ENCODE measurements around the gene ELOVL4. TPM values are rescaled to one million over a fixed set of nuclear protein-coding genes. Genes with fewer than 3 reads are reported as not detected.

ELOVL4 gene
- total and polyA plus RNA-seq, 2 donors from 2014 or later, result 0.38 to 2.1 TPM

GRCh38 chr6:79954849-79955248, 7.5 kb upstream of the ELOVL4 start:
- Histone ChIP-seq H3K27ac (ENCODE audit: low read depth in 2 of 2, low read length in 2 of 2) (no peak overlapping the region), H3K4me1 (ENCODE audit: control insufficient read depth in 2 of 3, insufficient read depth in 2 of 3, low read depth in 1 of 3, low read length in 3 of 3) (no peaks in the 10 kb centered on the region), H3K4me3 (ENCODE audit: low read length in 3 of 3) (no peak overlapping the region), H3K9ac (ENCODE audit: low read length in 3 of 3) (no peak overlapping the region), H3K27me3 (ENCODE audit: control insufficient read depth, insufficient read depth, low read length) (no peaks in the 10 kb centered on the region), H3K36me3 (ENCODE audit: control insufficient read depth in 2 of 3, insufficient read depth in 3 of 3, low read length in 3 of 3) (no peaks in the 10 kb centered on the region), H3K9me3 (ENCODE audit: control insufficient read depth in 2 of 3, insufficient read depth in 1 of 3, low read length in 3 of 3) (no peaks in the 10 kb centered on the region)
- FAIRE-seq, result no peak
- TF ChIP-seq CTCF (IDR thresholded peaks at IDR 0.05; ENCODE audit: borderline replicate concordance, extremely low read depth, insufficient read depth), result no peak
- intact Hi-C loops (cut with DNase I), result no loop called here
- DNase-seq, result no peak

GRCh38 chr6:79949233-79949632, 1.9 kb upstream of the ELOVL4 start:
- Histone ChIP-seq H3K27me3 (ENCODE audit: control insufficient read depth, insufficient read depth, low read length) (no peaks in the 10 kb centered on the region), H3K9ac (ENCODE audit: low read length in 3 of 3) (no peak overlapping the region), H3K4me1 (ENCODE audit: control insufficient read depth in 2 of 3, insufficient read depth in 2 of 3, low read depth in 1 of 3, low read length in 3 of 3) (peaks cover 0 to 6% (median 4%) of the 10 kb centered on the region in 3 donors), H3K9me3 (ENCODE audit: control insufficient read depth in 2 of 3, insufficient read depth in 1 of 3, low read length in 3 of 3) (no peaks in the 10 kb centered on the region), H3K4me3 (ENCODE audit: low read length in 3 of 3) (no peak overlapping the region), H3K27ac (ENCODE audit: low read depth in 2 of 2, low read length in 2 of 2) (no peak overlapping the region), H3K36me3 (ENCODE audit: control insufficient read depth in 2 of 3, insufficient read depth in 3 of 3, low read length in 3 of 3) (no peaks in the 10 kb centered on the region)
- TF ChIP-seq CTCF (IDR thresholded peaks at IDR 0.05; ENCODE audit: borderline replicate concordance, extremely low read depth, insufficient read depth), result peak; percentile 54
- DNase-seq (peak in 4 of 5 donors; percentile 39 to 73 (median 57)), FAIRE-seq (peak; percentile 45)
- intact Hi-C loops (cut with DNase I), result no loop called here

GRCh38 chr6:79946272-79947190, 822 bp downstream of the ELOVL4 start:
- Histone ChIP-seq H3K27me3 (ENCODE audit: control insufficient read depth, insufficient read depth, low read length) (no peaks in the 10 kb centered on the region), H3K27ac (ENCODE audit: low read depth in 2 of 2, low read length in 2 of 2) (no peak overlapping the region)

More at GRCh38 chr6:79946272-79947190, 822 bp downstream of the ELOVL4 start:
- no peaks in the 10 kb centered on the region for H3K9me3 ChIP-seq (ENCODE audit: control insufficient read depth in 2 of 3, insufficient read depth in 1 of 3, low read length in 3 of 3)
- no peak overlapping the region for H3K9ac ChIP-seq (ENCODE audit: low read length in 3 of 3)
- H3K4me1 ChIP-seq (ENCODE audit: control insufficient read depth in 2 of 3, insufficient read depth in 2 of 3, low read depth in 1 of 3, low read length in 3 of 3), result peaks cover 0 to 6% (median 4%) of the 10 kb centered on the region in 3 donors
- no peaks in the 10 kb centered on the region for H3K36me3 ChIP-seq (ENCODE audit: control insufficient read depth in 2 of 3, insufficient read depth in 3 of 3, low read length in 3 of 3)
- DNase-seq (peak; percentile 48 to 67 (median 63)), FAIRE-seq (no peak)
- H3K4me3 ChIP-seq (ENCODE audit: low read length in 3 of 3), result peak overlapping the region; percentile 46 to 56 (median 52)
- intact Hi-C loops (cut with DNase I), result no loop called here
- TF ChIP-seq CTCF (IDR thresholded peaks at IDR 0.05; ENCODE audit: borderline replicate concordance, extremely low read depth, insufficient read depth), result no peak

All from kidney (tissue), 14 donors.